H1 (cell line): ENCODE results near the gene SLC12A4. TPM values are rescaled to one million over a fixed set of nuclear protein-coding genes. Genes with fewer than 3 reads are reported as not detected.
A peak's percentile ranks its signal among the peaks of the same experiment; 100 is the strongest.

ENCODE experiments used
- CTCF ChIA-PET: fragments of 300-600 bp; sonication (Branson Sonifier 250); formaldehyde crosslinking; loops from one replicate; lab custom pipeline; 2021; ENCODE audit not compliant: partially characterized antibody; lab: Charles Lee
- POLR2A ChIA-PET: fragments of 300-600 bp; sonication (Branson Sonifier 250); formaldehyde crosslinking; loops from one replicate; lab custom pipeline; 2021; ENCODE audit warnings: inconsistent platforms; ENCODE audit not compliant: partially characterized antibody; lab: Charles Lee
- DNase-seq, 2 experiments: peaks; one replicate each; pipeline versions ENCODE4 v3.0.0 to v3.0.0-alpha.2; 2010 to 2022; ENCODE audit warnings: low spot score in 2 of 2, low read depth in 1 of 2, mixed read lengths in 1 of 2
- FAIRE-seq: peaks from 2 replicates; lab custom pipeline; 2011; peaks lifted over from hg19 to GRCh38; lab: Jason Lieb, UNC
- H2AFZ ChIP-seq: 2 replicates; pipeline ENCODE4 v1.8.1; 2012; ENCODE audit warnings: low read length, inconsistent platforms
- H2AK5ac ChIP-seq: 2 replicates; pipeline ENCODE4 v1.6.1; 2013; ENCODE audit warnings: low read depth, low read length
- H2BK120ac ChIP-seq: replicated peaks from 2 replicates; pipeline ENCODE3; 2013; ENCODE audit warnings: low read depth, low read length, inconsistent platforms
- H2BK12ac ChIP-seq: 2 replicates; pipeline ENCODE4 v1.6.1; 2013; ENCODE audit warnings: low read depth, low read length
- H2BK15ac ChIP-seq: 2 replicates; pipeline ENCODE4 v1.6.1; 2013; ENCODE audit warnings: low read length
- H2BK20ac ChIP-seq: 2 replicates; pipeline ENCODE4 v1.6.1; 2013; ENCODE audit warnings: low read length
- H2BK5ac ChIP-seq: 2 replicates; pipeline ENCODE4 v1.6.1; 2013; ENCODE audit warnings: low read depth, low read length
- H3K14ac ChIP-seq: 2 replicates; pipeline ENCODE4 v1.6.1; 2013; ENCODE audit warnings: inconsistent platforms; ENCODE audit not compliant: insufficient read length
- H3K18ac ChIP-seq: 2 replicates; pipeline ENCODE4 v1.6.1; 2013; ENCODE audit warnings: low read length; ENCODE audit errors: extremely low read depth
- H3K23ac ChIP-seq: 2 replicates; pipeline ENCODE4 v1.6.1; 2013; ENCODE audit warnings: inconsistent platforms; ENCODE audit not compliant: insufficient read length
- H3K23me2 ChIP-seq: 2 replicates; pipeline ENCODE4 v1.6.1; 2013; ENCODE audit warnings: low read depth, low read length
- H3K27ac ChIP-seq: 2 replicates; pipeline ENCODE4 v1.6.1; 2011; ENCODE audit warnings: low read depth, low read length, inconsistent platforms
- H3K27me3 ChIP-seq, 4 experiments: replicated peaks in 1 of 4; 1 replicate in 1 of 4; 2 replicates in 3 of 4; pipeline versions ENCODE4 v1.6.1 to v1.8.1; 2011 to 2013; ENCODE audit warnings: low read length in 3 of 4, mild to moderate bottlenecking in 3 of 4, inconsistent platforms in 2 of 4, mixed read lengths in 2 of 4, moderate library complexity in 1 of 4; ENCODE audit not compliant: control insufficient read depth in 3 of 4, insufficient read depth in 3 of 4; ENCODE audit errors: extremely low read depth in 1 of 4
- H3K36me3 ChIP-seq, 4 experiments: 2 replicates each; pipeline versions ENCODE4 v1.6.1 to v1.8.1; 2011 to 2013; ENCODE audit warnings: mild to moderate bottlenecking in 4 of 4, low read length in 3 of 4, moderate library complexity in 2 of 4, control low read depth in 1 of 4, inconsistent platforms in 1 of 4; ENCODE audit not compliant: insufficient read depth in 4 of 4, control insufficient read depth in 2 of 4
- H3K4ac ChIP-seq: replicated peaks from 2 replicates; pipeline ENCODE3; 2013; ENCODE audit warnings: low read length, low read depth, mixed read lengths, inconsistent platforms; ENCODE audit not compliant: insufficient read length
- H3K4me1 ChIP-seq, 4 experiments: replicated peaks in 1 of 4; 1 replicate in 1 of 4; 2 replicates in 3 of 4; pipeline versions ENCODE4 v1.6.1 to v1.8.1; 2011 to 2013; ENCODE audit warnings: low read length in 3 of 4, inconsistent platforms in 2 of 4, mixed read lengths in 1 of 4; ENCODE audit not compliant: insufficient read depth in 4 of 4, control insufficient read depth in 3 of 4
- H3K4me2 ChIP-seq, 2 experiments: 2 replicates each; pipeline versions ENCODE4 v1.6.1 to v1.8.1; 2011 to 2013; ENCODE audit warnings: low read depth in 2 of 2, low read length in 2 of 2, control low read depth in 1 of 2, inconsistent platforms in 1 of 2, mild to moderate bottlenecking in 1 of 2; ENCODE audit not compliant: insufficient read depth in 1 of 2
- H3K4me3 ChIP-seq, 4 experiments: fragments of 200-600, 300-600 bp in 1 of 4; sonication (generic), shearing (Covaris generic), sonication (Bioruptor Twin) in 1 of 4; 2 replicates each; pipeline versions ENCODE4 v1.5.1 to v1.8.1; 2011 to 2016; ENCODE audit warnings: low read length in 4 of 4, low read depth in 3 of 4, control low read depth in 2 of 4, inconsistent platforms in 2 of 4, mild to moderate bottlenecking in 2 of 4, mixed read lengths in 1 of 4, moderate library complexity in 1 of 4; ENCODE audit not compliant: insufficient read depth in 2 of 4; ENCODE audit errors: extremely low read depth in 1 of 4
- H3K56ac ChIP-seq: replicated peaks from 2 replicates; pipeline ENCODE3; 2013; ENCODE audit warnings: low read depth, mild to moderate bottlenecking, mixed read lengths, low read length, inconsistent platforms; ENCODE audit not compliant: insufficient read length
- H3K79me1 ChIP-seq: 2 replicates; pipeline ENCODE4 v1.6.1; 2013; ENCODE audit warnings: low read depth, low read length, control low read depth
- H3K79me2 ChIP-seq, 2 experiments: 2 replicates each; pipeline versions ENCODE4 v1.6.1 to v1.8.1; 2012 to 2013; ENCODE audit warnings: low read length in 2 of 2, mild to moderate bottlenecking in 2 of 2, inconsistent platforms in 1 of 2; ENCODE audit not compliant: insufficient read depth in 2 of 2, control insufficient read depth in 1 of 2
- H3K9ac ChIP-seq, 4 experiments: replicated peaks in 1 of 4; 1 replicate in 1 of 4; 2 replicates in 3 of 4; pipeline versions ENCODE4 v1.6.1 to v1.8.1; 2011 to 2013; ENCODE audit warnings: low read depth in 3 of 4, low read length in 3 of 4, control low read depth in 2 of 4, mild to moderate bottlenecking in 2 of 4, moderate library complexity in 2 of 4, inconsistent platforms in 1 of 4; ENCODE audit errors: extremely low read depth in 1 of 4
- H3K9me3 ChIP-seq, 2 experiments: 2 replicates each; pipeline versions ENCODE4 v1.6.1 to v1.8.1; 2012 to 2013; ENCODE audit warnings: mild to moderate bottlenecking in 2 of 2, moderate library complexity in 2 of 2, control low read depth in 1 of 2, inconsistent platforms in 1 of 2, low read depth in 1 of 2, low read length in 1 of 2, mixed read lengths in 1 of 2; ENCODE audit not compliant: insufficient read depth in 2 of 2
- H4K20me1 ChIP-seq, 2 experiments: replicated peaks in 1 of 2; 2 replicates each; pipeline versions ENCODE3 to v1.8.1; 2011 to 2013; ENCODE audit warnings: inconsistent platforms in 2 of 2, low read length in 2 of 2, mild to moderate bottlenecking in 1 of 2; ENCODE audit not compliant: insufficient read depth in 2 of 2, control insufficient read depth in 1 of 2
- H4K5ac ChIP-seq: 2 replicates; pipeline ENCODE4 v1.6.1; 2013; ENCODE audit warnings: low read length, low read depth, mixed read lengths, inconsistent platforms; ENCODE audit not compliant: insufficient read length
- H4K8ac ChIP-seq: 2 replicates; pipeline ENCODE4 v1.8.0; 2013; ENCODE audit warnings: mild to moderate bottlenecking, moderate library complexity, low read length, inconsistent platforms; ENCODE audit not compliant: insufficient read depth; ENCODE audit errors: extremely low read depth
- H4K91ac ChIP-seq: replicated peaks from 2 replicates; pipeline ENCODE3; 2013; ENCODE audit warnings: low read length, mixed read lengths, inconsistent platforms; ENCODE audit not compliant: insufficient read length
- ASH2L ChIP-seq: fragments of 200-600, 300-600 bp; sonication (generic); IDR thresholded peaks from one replicate; pipeline ENCODE4 v1.7.1; 2017; ENCODE audit warnings: low read length
- SP4 ChIP-seq: IDR thresholded peaks from 2 replicates; pipeline ENCODE4 v1.6.1; 2012; ENCODE audit warnings: low read length, inconsistent platforms
- WGBS, 2 experiments: shearing (Covaris generic) in 1 of 2; methylation state at CpG; one replicate each; pipeline versions ENCODE4 v1.1.6 to v1.1.7; 2013 to 2015; ENCODE audit warnings: low lambda C conversion rate in 2 of 2, mixed read lengths in 2 of 2, inconsistent platforms in 1 of 2, low coverage in 1 of 2, missing lambda C conversion rate in 1 of 2; ENCODE audit not compliant: insufficient replicate concordance in 2 of 2, insufficient coverage in 1 of 2, insufficient read length in 1 of 2; ENCODE audit errors: extremely low coverage in 1 of 2, missing lambda C conversion rate in 1 of 2; 5-methylcytosine and 5-hydroxymethylcytosine counted together
- polyA plus RNA-seq, 7 experiments: library from polyadenylated mRNA; depleted of rRNA in 3 of 7; stranded (reverse) in 5 of 7; unstranded in 2 of 7; fragments of >200 nt in 5 of 7; fragments of 200-250 nt in 2 of 7; gene quantifications; 1 replicate in 5 of 7; 2 replicates in 1 of 7; 4 replicates in 1 of 7; pipeline versions ENCODE4 v1.2.1 to v1.2.3, GENCODE V29; 2011 to 2013; ENCODE audit warnings: missing spikeins in 2 of 7, mixed read lengths in 2 of 7
- total RNA-seq: library from RNA; stranded (reverse); fragmentation: NEBNext Ultra II Directional; extraction: Animal tissue kit (Norgen Biotek cat#: 25700); gene quantifications from 2 replicates; pipeline ENCODE4 v1.2.1, GENCODE V29; 2021

Gene SLC12A4
- total and polyA plus RNA-seq, 2 of the 8 experiments (the other 6 are each of a cell fraction or from before 2014, with no cell fraction given): 41.3 to 49.3 TPM

DNA sequence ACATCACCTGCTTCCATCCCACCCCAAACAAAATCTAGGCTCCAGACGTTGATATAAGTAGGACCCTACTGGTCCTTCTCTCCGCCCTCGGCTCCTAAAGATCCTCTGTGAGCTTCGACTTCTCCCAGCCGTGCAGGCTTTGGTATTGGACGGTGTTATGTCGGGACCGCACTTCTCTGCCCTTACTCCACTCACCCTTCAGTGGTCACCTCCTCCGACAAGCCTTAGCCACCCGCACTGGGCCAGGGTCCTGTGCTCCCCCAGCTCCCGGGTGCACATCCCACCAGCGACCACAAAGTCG is 33.4 kb downstream of the SLC12A4 start:
- Histone ChIP-seq H3K4me2 (peak overlapping the region; percentile 96), H4K91ac (peak overlapping the region; percentile 92), H2BK5ac (peak overlapping the region; percentile 36; the same call in 1 of the 2 replicates), H2AFZ (peak overlapping the region; percentile 33; the same call in 1 of the 2 replicates), H3K18ac (0 out of 2 replicates have a peak overlapping the region, but pooled peaks have one; percentile 25), H3K4me3 (peak overlapping the region; percentile 69 to 98 (median 92)), H3K36me3 (no peaks in the 10 kb centered on the region), H3K27me3 (no peaks in the 10 kb centered on the region), H3K14ac (no peak overlapping the region), H2BK15ac (no peak overlapping the region), H4K5ac (peak overlapping the region; percentile 34), H4K20me1 (peaks cover 0 to 14% of the 10 kb centered on the region in 2 experiments), H3K9me3 (no peaks in the 10 kb centered on the region), H3K79me1 (peaks cover 4% of the 10 kb centered on the region; the same call in 1 of the 2 replicates), H2AK5ac (no peak overlapping the region; the same call in 1 of the 2 replicates), H3K4ac (no peak overlapping the region), H3K9ac (peak overlapping the region; percentile 59 to 78 (median 72)), H3K79me2 (0 out of 4 replicates have a peak, but pooled peaks cover 0 to 3% of the 10 kb centered on the region in 2 experiments), H3K27ac (no peak overlapping the region), H3K23me2 (peaks cover 18% of the 10 kb centered on the region), H3K4me1 (peaks cover 0 to 15% (median 8%) of the 10 kb centered on the region in 4 experiments; a peak in 5 of 7 replicates), H4K8ac (peak overlapping the region; percentile 81), H2BK120ac (no peak overlapping the region), H3K23ac (no peak overlapping the region), H2BK20ac (no peak overlapping the region), H3K56ac (peak overlapping the region; percentile 54), H2BK12ac (0 out of 2 replicates have a peak overlapping the region, but pooled peaks have one; percentile 20)
- POLR2A ChIA-PET: interaction anchor here (0.6 to 4.2 kb wide), 31 partner anchors 9 to 301 kb away, joined by 3 to 47 read pairs (median 6); partner anchors contain the start of genes CENPT, DDX28, DPEP2 and DUS2
- DNase-seq: no peak
- no peak for FAIRE-seq
- CTCF ChIA-PET: interaction anchor here (0.9 to 27.1 kb wide), 21 partner anchors 12 to 414 kb away, joined by 3 to 623 read pairs (median 4); partner anchors contain the start of genes C16orf86, EDC4, ENKD1 and NRN1L
- WGBS, 2 experiments: 5% methylated on average over 11 of the region's 13 CpGs; no CpG with 5 or more reads in 1 of the 2 experiments
- TF ChIP-seq ASH2L (no peak), SP4 (0 out of 2 replicates have a peak, but pooled peaks have one; percentile 50)
